Activated T-cell treated with anti-CD3 and anti-CD28 coated beads, Interleukin-2, amount 50 U/mL, for 72 hours (primary cell): Measurements from ENCODE around the gene SCNN1A. TPM values are rescaled to one million over a fixed set of nuclear protein-coding genes. Genes with fewer than 3 reads are reported as not detected.

Source experiments
- ATAC-seq, 2 donors: fragments of 150-1000 bp; cut with Tn5 transposase; replicated peaks in 1 of 2; 2 replicates each; pipeline ENCODE4 v1.10.0; 2021; ENCODE audit warnings: moderate library complexity in 2 of 2, mild to moderate bottlenecking in 1 of 2
- DNase-seq, 2 donors: peaks; one replicate each; pipeline ENCODE4 v3.0.0; 2021 to 2022; ENCODE audit warnings: mixed read lengths in 1 of 2
- H3K27ac Mint-ChIP-seq: one replicate; pipeline ENCODE4 v1.8.0; 2022; ENCODE audit warnings: mild to moderate bottlenecking, moderate library complexity, mixed read lengths
- H3K27me3 Mint-ChIP-seq: one replicate; pipeline ENCODE4 v1.8.0; 2022; ENCODE audit warnings: low read depth, mixed read lengths
- H3K36me3 Mint-ChIP-seq, 2 donors: one replicate each; pipeline ENCODE4 v1.8.0; 2022; ENCODE audit warnings: mixed read lengths in 2 of 2, mild to moderate bottlenecking in 1 of 2; ENCODE audit not compliant: insufficient read depth in 2 of 2
- H3K4me1 Mint-ChIP-seq: one replicate; pipeline ENCODE4 v1.8.0; 2022; ENCODE audit warnings: low read depth, mixed read lengths
- H3K4me3 Mint-ChIP-seq, 2 donors: one replicate each; pipeline ENCODE4 v1.8.0; 2022; ENCODE audit warnings: mild to moderate bottlenecking in 2 of 2, mixed read lengths in 2 of 2, moderate library complexity in 2 of 2
- H3K9me3 Mint-ChIP-seq, 2 donors: one replicate each; pipeline ENCODE4 v1.8.0; 2022; ENCODE audit warnings: mixed read lengths in 2 of 2
- total RNA-seq, 2 donors: library from RNA; stranded (reverse); gene quantifications; one replicate each; pipeline ENCODE4 v1.2.3, GENCODE V29; 2022

The SCNN1A gene
- total RNA-seq, 2 donors from 2014 or later = 0.29 to 0.67 TPM

- peaks cover 7% of the 10 kb centered on the region for H3K27me3 Mint-ChIP-seq
- no peak overlapping the region for H3K4me3 Mint-ChIP-seq
- ATAC-seq (no peak), DNase-seq (no peak)
- no peaks in the 10 kb centered on the region for H3K36me3 Mint-ChIP-seq
- peaks cover 36% of the 10 kb centered on the region for H3K4me1 Mint-ChIP-seq
- no peaks in the 10 kb centered on the region for H3K9me3 Mint-ChIP-seq
- no peak overlapping the region for H3K27ac Mint-ChIP-seq
Observed at GRCh38 chr12:6370576-6370935, 4.8 kb downstream of the SCNN1A start.

- DNase-seq (no peak), ATAC-seq (no peak)
- H3K27ac Mint-ChIP-seq = no peak overlapping the region
- H3K4me3 Mint-ChIP-seq = no peak overlapping the region
- H3K4me1 Mint-ChIP-seq = peaks cover 34% of the 10 kb centered on the region
- H3K36me3 Mint-ChIP-seq = no peaks in the 10 kb centered on the region
- H3K27me3 Mint-ChIP-seq = peaks cover 7% of the 10 kb centered on the region
- H3K9me3 Mint-ChIP-seq = no peaks in the 10 kb centered on the region
Observed at GRCh38 chr12:6369916-6370575, 5.3 kb downstream of the SCNN1A start.

GRCh38 chr12:6368906-6369525, 6.3 kb downstream of the SCNN1A start:
- Mint-ChIP-seq H3K27ac (no peak overlapping the region), H3K36me3 (no peaks in the 10 kb centered on the region), H3K4me1 (peaks cover 38% of the 10 kb centered on the region), H3K4me3 (no peak overlapping the region), H3K27me3 (peaks cover 6% of the 10 kb centered on the region), H3K9me3 (no peaks in the 10 kb centered on the region)
- ATAC-seq (no peak), DNase-seq (no peak)

- DNase-seq (no peak), ATAC-seq (peak in 1 of 2 donors; percentile 14)
- H3K27ac Mint-ChIP-seq = no peak overlapping the region
- peaks cover 35% of the 10 kb centered on the region for H3K4me1 Mint-ChIP-seq
- H3K36me3 Mint-ChIP-seq = no peaks in the 10 kb centered on the region
- H3K27me3 Mint-ChIP-seq = no peaks in the 10 kb centered on the region
- no peak overlapping the region for H3K4me3 Mint-ChIP-seq
- H3K9me3 Mint-ChIP-seq = no peaks in the 10 kb centered on the region
Observed at GRCh38 chr12:6367969-6368892, 7.1 kb downstream of the SCNN1A start.

- DNase-seq = peak in 1 of 2 donors; percentile 28
- Mint-ChIP-seq H3K36me3 (no peaks in the 10 kb centered on the region), H3K9me3 (no peaks in the 10 kb centered on the region), H3K27me3 (no peaks in the 10 kb centered on the region), H3K27ac (peak overlapping the region; percentile 70), H3K4me1 (peaks cover 30% of the 10 kb centered on the region), H3K4me3 (peak overlapping the region in 1 of 2 donors; percentile 2)
- ATAC-seq = peak; percentile 38 to 46
Observed at GRCh38 chr12:6367065-6367968, 8.0 kb downstream of the SCNN1A start.

GRCh38 chr12:6364044-6364374, 11.4 kb downstream of the SCNN1A start:
- DNase-seq (no peak), ATAC-seq (no peak)
- H3K9me3 Mint-ChIP-seq = no peaks in the 10 kb centered on the region
- no peak overlapping the region for H3K27ac Mint-ChIP-seq
- H3K27me3 Mint-ChIP-seq = no peaks in the 10 kb centered on the region
- no peaks in the 10 kb centered on the region for H3K36me3 Mint-ChIP-seq
- peak overlapping the region; percentile 75 to 80 for H3K4me3 Mint-ChIP-seq
- H3K4me1 Mint-ChIP-seq = peaks cover 45% of the 10 kb centered on the region

- Mint-ChIP-seq H3K4me1 (peaks cover 45% of the 10 kb centered on the region), H3K27me3 (no peaks in the 10 kb centered on the region), H3K4me3 (peak overlapping the region; percentile 75 to 80), H3K36me3 (no peaks in the 10 kb centered on the region), H3K9me3 (no peaks in the 10 kb centered on the region), H3K27ac (no peak overlapping the region)
- DNase-seq = peak; percentile 68 to 71
- peak; percentile 80 to 81 for ATAC-seq
Observed at GRCh38 chr12:6363330-6364043, 11.9 kb downstream of the SCNN1A start.

- ATAC-seq (no peak), DNase-seq (no peak)
- no peaks in the 10 kb centered on the region for H3K36me3 Mint-ChIP-seq
- H3K4me1 Mint-ChIP-seq = peaks cover 44% of the 10 kb centered on the region
- H3K9me3 Mint-ChIP-seq = no peaks in the 10 kb centered on the region
- peak overlapping the region; percentile 75 to 80 for H3K4me3 Mint-ChIP-seq
- no peaks in the 10 kb centered on the region for H3K27me3 Mint-ChIP-seq
- H3K27ac Mint-ChIP-seq = no peak overlapping the region
Observed at GRCh38 chr12:6363010-6363329, 12.4 kb downstream of the SCNN1A start.

GRCh38 chr12:6362403-6362802, 13.0 kb downstream of the SCNN1A start:
- peak overlapping the region in 1 of 2 donors; percentile 56 for H3K4me3 Mint-ChIP-seq
- DNase-seq = no peak
- peaks cover 38% of the 10 kb centered on the region for H3K4me1 Mint-ChIP-seq
- H3K36me3 Mint-ChIP-seq = no peaks in the 10 kb centered on the region
- H3K9me3 Mint-ChIP-seq = no peaks in the 10 kb centered on the region
- no peak for ATAC-seq
- no peak overlapping the region for H3K27ac Mint-ChIP-seq
- H3K27me3 Mint-ChIP-seq = no peaks in the 10 kb centered on the region

- Mint-ChIP-seq H3K4me1 (peaks cover 34% of the 10 kb centered on the region), H3K4me3 (peak overlapping the region; percentile 24 to 56), H3K27ac (no peak overlapping the region), H3K27me3 (no peaks in the 10 kb centered on the region), H3K36me3 (no peaks in the 10 kb centered on the region), H3K9me3 (no peaks in the 10 kb centered on the region)
- DNase-seq (no peak), ATAC-seq (peak in 1 of 2 donors; percentile 11)
Observed at GRCh38 chr12:6361834-6362233, 13.5 kb downstream of the SCNN1A start.

GRCh38 chr12:6360578-6361490, 14.5 kb downstream of the SCNN1A start:
- DNase-seq (no peak), ATAC-seq (peak; percentile 61 to 65)
- peak overlapping the region; percentile 30 for H3K27ac Mint-ChIP-seq
- no peaks in the 10 kb centered on the region for H3K9me3 Mint-ChIP-seq
- peaks cover 34% of the 10 kb centered on the region for H3K4me1 Mint-ChIP-seq
- peak overlapping the region; percentile 23 to 56 for H3K4me3 Mint-ChIP-seq
- H3K36me3 Mint-ChIP-seq = no peaks in the 10 kb centered on the region
- H3K27me3 Mint-ChIP-seq = no peaks in the 10 kb centered on the region
